SU-DHL-6 (cell line): ENCODE measurements around the gene ABCG1.
A peak's percentile ranks its signal among the peaks of the same experiment; 100 is the strongest.

Experiments
- H2AFZ ChIP-seq: fragments of 200-600 bp; sonication (generic); 2 replicates; pipeline ENCODE4 v1.6.1; 2014; ENCODE audit warnings: low read depth, mild to moderate bottlenecking, moderate library complexity, mixed read lengths, antibody characterized with exemption, low read length; ENCODE audit not compliant: severe bottlenecking
- H3F3A ChIP-seq: fragments of 200-600 bp; shearing (Covaris generic); 2 replicates; pipeline ENCODE4 v1.6.0; 2016; ENCODE audit warnings: antibody characterized with exemption, mild to moderate bottlenecking; ENCODE audit not compliant: insufficient read depth
- H3K27ac ChIP-seq: fragments of 200-600 bp; sonication (generic); 2 replicates; pipeline ENCODE4 v1.5.1; 2016; ENCODE audit warnings: low read depth, mild to moderate bottlenecking, low read length, moderate library complexity, mixed read lengths
- H3K27me3 ChIP-seq: fragments of 200-600 bp; sonication (generic), shearing (Covaris generic); 2 replicates; pipeline ENCODE4 v1.6.0; 2014; ENCODE audit warnings: mild to moderate bottlenecking, low read length
- H3K36me3 ChIP-seq: fragments of 200-600 bp; sonication (generic); 2 replicates; pipeline ENCODE4 v1.6.1; 2014; ENCODE audit warnings: mild to moderate bottlenecking, low read length, mixed read lengths
- H3K4me2 ChIP-seq: fragments of 300-600, 200-600 bp; shearing (Covaris generic), sonication (generic); 2 replicates; pipeline ENCODE4 v1.6.0; 2014; ENCODE audit warnings: low read length, low read depth, mild to moderate bottlenecking; ENCODE audit not compliant: poor library complexity, severe bottlenecking
- H3K4me3 ChIP-seq: fragments of 200-600 bp; sonication (generic); 2 replicates; pipeline ENCODE4 v1.5.1; 2014; ENCODE audit warnings: antibody characterized with exemption, low read length, mild to moderate bottlenecking, mixed read lengths; ENCODE audit not compliant: insufficient read depth, poor library complexity, severe bottlenecking
- H3K79me2 ChIP-seq: fragments of 200-600 bp; sonication (generic); 2 replicates; pipeline ENCODE4 v1.6.1; 2014; ENCODE audit warnings: mild to moderate bottlenecking, low read length, moderate library complexity; ENCODE audit not compliant: insufficient read depth
- H3K9ac ChIP-seq: fragments of 200-600 bp; sonication (generic); 2 replicates; pipeline ENCODE4 v1.7.0; 2014; ENCODE audit warnings: mild to moderate bottlenecking, low read length
- H3K9me2 ChIP-seq: fragments of 200-600 bp; sonication (generic); replicated peaks from 2 replicates; pipeline ENCODE4 v1.6.1; 2014; ENCODE audit warnings: low read length; ENCODE audit not compliant: insufficient read depth
- H3K9me3 ChIP-seq: fragments of 200-600 bp; sonication (generic); 2 replicates; pipeline ENCODE4 v1.6.1; 2014; ENCODE audit warnings: low read length, mixed read lengths; ENCODE audit not compliant: insufficient read depth
- H4K20me1 ChIP-seq: fragments of 200-600 bp; sonication (generic); 2 replicates; pipeline ENCODE4 v1.6.1; 2014; ENCODE audit warnings: low read depth, mild to moderate bottlenecking, antibody characterized with exemption, low read length, moderate library complexity, mixed read lengths
- EZH2phosphoT487 ChIP-seq: fragments of 200-600 bp; sonication (generic), shearing (Covaris generic); conservative IDR thresholded peaks from 2 replicates; pipeline ENCODE4 v1.6.1; 2018; ENCODE audit warnings: mild to moderate bottlenecking, antibody characterized with exemption, low read length, moderate library complexity, mixed read lengths
- TF ChIP-seq, protein P1 (sequence below): fragments of 200-600 bp; sonication (generic); IDR thresholded peaks from one replicate; pipeline ENCODE4 v1.5.1; 2017; ENCODE audit warnings: antibody characterized with exemption, mild to moderate bottlenecking, low read length, moderate library complexity; ENCODE audit not compliant: insufficient read depth, poor library complexity, severe bottlenecking

ABCG1 gene

DNA sequence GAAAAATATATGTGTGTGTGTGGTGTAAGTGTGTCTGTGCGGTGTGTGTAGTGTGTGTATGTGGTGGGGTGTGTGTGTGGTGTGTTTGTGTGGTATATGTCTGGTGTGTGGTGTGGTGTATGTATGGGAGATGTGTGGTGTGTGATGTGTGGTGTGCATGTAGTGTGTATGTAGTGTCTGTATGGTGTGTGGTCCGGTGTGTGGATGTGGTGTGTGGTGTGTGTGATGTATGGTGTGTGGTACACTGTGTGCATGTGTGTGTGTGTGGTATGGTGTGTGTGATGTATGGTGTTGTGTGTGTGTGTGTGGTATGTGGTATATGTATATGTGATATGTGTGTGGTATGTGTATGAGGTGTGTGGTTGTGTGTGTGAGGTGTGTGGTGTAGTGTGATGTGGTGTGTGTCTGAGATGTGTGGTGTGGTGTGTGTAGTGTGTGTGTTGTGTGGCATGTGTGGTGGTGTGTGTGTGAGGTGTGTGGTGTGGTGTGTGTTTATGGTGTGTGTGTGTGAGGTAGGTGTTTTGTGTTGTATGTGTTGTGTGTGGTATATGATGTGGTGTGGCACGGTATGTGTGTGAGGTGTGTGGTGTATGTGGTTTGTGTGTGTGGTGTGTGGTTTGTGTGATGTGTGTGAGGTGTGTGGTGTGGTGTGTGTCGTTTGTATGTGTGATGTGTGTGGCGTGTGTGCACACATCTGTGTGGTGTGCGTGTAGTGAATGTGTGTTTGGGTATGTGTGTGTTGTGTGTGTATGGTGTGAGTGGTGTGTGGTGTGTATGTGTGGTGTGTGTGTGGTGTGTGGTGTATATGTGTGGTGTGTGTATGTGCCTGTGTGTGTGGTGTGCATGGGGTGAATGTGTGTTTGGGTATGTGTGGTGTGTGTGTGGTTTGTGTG lies 35.3 kb upstream of the ABCG1 start:
- no peaks in the 10 kb centered on the region for H3K36me3 ChIP-seq
- no peak overlapping the region for H3K9ac ChIP-seq
- no peaks in the 10 kb centered on the region for H3K79me2 ChIP-seq
- H3K9me2 ChIP-seq = no peaks in the 10 kb centered on the region
- H2AFZ ChIP-seq = no peak overlapping the region
- H4K20me1 ChIP-seq = no peaks in the 10 kb centered on the region
- no peaks in the 10 kb centered on the region for H3K27me3 ChIP-seq
- no peak overlapping the region for H3K27ac ChIP-seq
- H3K9me3 ChIP-seq = no peaks in the 10 kb centered on the region
- 0 out of 2 replicates have a peak, but pooled peaks cover 2% of the 10 kb centered on the region for H3F3A ChIP-seq
- H3K4me2 ChIP-seq = no peak overlapping the region
- no peak for TF ChIP-seq EZH2phosphoT487
- TF ChIP-seq, protein P1, sequence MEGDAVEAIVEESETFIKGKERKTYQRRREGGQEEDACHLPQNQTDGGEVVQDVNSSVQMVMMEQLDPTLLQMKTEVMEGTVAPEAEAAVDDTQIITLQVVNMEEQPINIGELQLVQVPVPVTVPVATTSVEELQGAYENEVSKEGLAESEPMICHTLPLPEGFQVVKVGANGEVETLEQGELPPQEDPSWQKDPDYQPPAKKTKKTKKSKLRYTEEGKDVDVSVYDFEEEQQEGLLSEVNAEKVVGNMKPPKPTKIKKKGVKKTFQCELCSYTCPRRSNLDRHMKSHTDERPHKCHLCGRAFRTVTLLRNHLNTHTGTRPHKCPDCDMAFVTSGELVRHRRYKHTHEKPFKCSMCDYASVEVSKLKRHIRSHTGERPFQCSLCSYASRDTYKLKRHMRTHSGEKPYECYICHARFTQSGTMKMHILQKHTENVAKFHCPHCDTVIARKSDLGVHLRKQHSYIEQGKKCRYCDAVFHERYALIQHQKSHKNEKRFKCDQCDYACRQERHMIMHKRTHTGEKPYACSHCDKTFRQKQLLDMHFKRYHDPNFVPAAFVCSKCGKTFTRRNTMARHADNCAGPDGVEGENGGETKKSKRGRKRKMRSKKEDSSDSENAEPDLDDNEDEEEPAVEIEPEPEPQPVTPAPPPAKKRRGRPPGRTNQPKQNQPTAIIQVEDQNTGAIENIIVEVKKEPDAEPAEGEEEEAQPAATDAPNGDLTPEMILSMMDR = no peak
- H3K4me3 ChIP-seq = no peak overlapping the region

DNA sequence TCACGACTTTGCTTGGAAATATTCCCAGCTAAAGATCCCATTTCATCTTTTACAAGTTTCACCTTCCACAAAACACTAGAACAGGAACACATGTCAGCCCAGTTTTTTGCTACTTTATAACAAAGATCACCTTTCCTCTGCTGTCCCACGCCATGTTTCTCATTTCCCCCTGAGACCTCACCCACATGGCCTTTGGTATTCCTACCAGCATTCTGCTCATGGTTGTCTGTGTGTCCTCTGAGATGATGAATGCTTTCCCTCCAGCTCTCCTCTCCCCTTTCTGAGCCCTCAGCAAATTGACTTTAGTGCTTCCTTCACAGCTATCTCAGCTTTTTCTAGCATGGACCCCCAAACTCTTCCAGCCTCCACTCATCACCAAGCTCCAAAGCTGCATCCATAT lies 32.3 kb upstream of the ABCG1 start:
- Histone ChIP-seq H3K9me2 (no peaks in the 10 kb centered on the region), H3K4me3 (no peak overlapping the region), H3K4me2 (no peak overlapping the region), H3K9me3 (no peaks in the 10 kb centered on the region), H3K27ac (0 out of 2 replicates have a peak overlapping the region, but pooled peaks have one; percentile 7), H4K20me1 (no peaks in the 10 kb centered on the region), H3K36me3 (no peaks in the 10 kb centered on the region), H2AFZ (peak overlapping the region; percentile 20), H3K79me2 (no peaks in the 10 kb centered on the region), H3F3A (peaks cover 9% of the 10 kb centered on the region), H3K9ac (no peak overlapping the region), H3K27me3 (no peaks in the 10 kb centered on the region)
- TF ChIP-seq EZH2phosphoT487 = no peak

DNA sequence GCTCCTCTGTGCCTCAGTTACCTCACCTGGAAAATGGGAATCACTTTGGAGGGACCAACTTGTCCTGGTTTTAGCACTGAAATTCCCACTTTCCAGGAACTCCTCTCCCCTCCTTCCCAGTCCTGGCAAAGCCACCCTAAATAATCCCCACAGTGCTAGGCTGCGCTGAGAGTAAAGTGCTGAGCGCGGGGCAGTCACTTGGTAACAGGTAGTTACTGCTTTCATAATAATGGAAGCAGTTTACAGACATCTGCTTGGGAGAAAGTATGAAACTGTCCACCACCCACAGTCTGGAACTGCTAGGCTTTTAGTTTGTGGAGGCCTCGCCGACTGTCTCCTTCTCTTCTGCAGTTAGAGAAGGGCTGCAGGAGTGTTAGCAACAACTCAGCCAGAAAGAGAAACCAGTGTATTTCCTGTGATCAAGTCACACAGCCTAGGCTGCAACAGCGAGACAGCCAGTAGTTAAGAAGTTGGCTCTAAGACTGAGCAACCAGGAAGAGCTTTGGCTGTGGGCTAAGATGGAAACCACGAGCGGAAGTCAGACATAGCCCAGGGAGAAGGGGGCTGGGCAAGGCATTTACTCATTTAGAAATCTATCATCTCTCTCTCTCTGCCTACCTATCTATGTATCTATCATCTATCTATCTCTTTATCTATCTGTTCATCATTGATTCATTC lies 30.8 kb upstream of the ABCG1 start:
- Histone ChIP-seq H3K9ac (peak overlapping the region; percentile 28; the same call in 1 of the 2 replicates), H3K27ac (peak overlapping the region; percentile 86), H3K9me3 (no peaks in the 10 kb centered on the region), H3F3A (peaks cover 9% of the 10 kb centered on the region), H3K36me3 (no peaks in the 10 kb centered on the region), H3K4me3 (no peak overlapping the region), H3K27me3 (no peaks in the 10 kb centered on the region), H4K20me1 (no peaks in the 10 kb centered on the region), H3K9me2 (no peaks in the 10 kb centered on the region), H3K79me2 (no peaks in the 10 kb centered on the region), H2AFZ (peak overlapping the region; percentile 52), H3K4me2 (peak overlapping the region; percentile 47)
- TF ChIP-seq, protein P1 = no peak
- no peak for TF ChIP-seq EZH2phosphoT487
